SU-DHL-6 (cell line): ENCODE data around the gene ATP5PD.
"Not testable (repeated sequence)": the region's sequence is repeated elsewhere in the genome, so short reads cannot be mapped to it uniquely, and the experiment has no call there.

Experiments used
- EZH2phosphoT487 ChIP-seq: fragments of 200-600 bp; sonication (generic), shearing (Covaris generic); conservative IDR thresholded peaks from 2 replicates; pipeline ENCODE4 v1.6.1; 2018; ENCODE audit warnings: mild to moderate bottlenecking, antibody characterized with exemption, low read length, moderate library complexity, mixed read lengths
- TF ChIP-seq, protein P1 (sequence below): fragments of 200-600 bp; sonication (generic); IDR thresholded peaks from one replicate; pipeline ENCODE4 v1.5.1; 2017; ENCODE audit warnings: antibody characterized with exemption, mild to moderate bottlenecking, low read length, moderate library complexity; ENCODE audit not compliant: insufficient read depth, poor library complexity, severe bottlenecking

DNA sequence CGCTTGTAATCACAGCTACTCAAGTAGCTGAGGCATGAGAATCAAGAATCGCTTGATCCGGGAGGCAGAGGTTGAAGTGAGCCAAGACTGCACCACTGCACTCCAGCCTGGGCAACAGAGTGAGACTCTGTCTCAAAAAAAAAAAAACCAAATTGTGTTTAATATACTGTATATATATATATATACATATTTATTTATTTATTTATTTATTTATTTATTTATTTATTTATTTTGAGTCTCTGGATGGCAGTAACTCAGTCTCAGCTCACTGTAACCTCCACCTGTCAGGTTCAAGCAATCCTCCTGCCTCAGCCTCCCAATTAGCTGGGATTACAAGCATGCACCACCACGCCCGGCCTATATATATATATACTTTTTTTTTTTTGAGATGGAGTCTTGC is 26.1 kb upstream of the ATP5PD start:
- TF ChIP-seq, protein P1, sequence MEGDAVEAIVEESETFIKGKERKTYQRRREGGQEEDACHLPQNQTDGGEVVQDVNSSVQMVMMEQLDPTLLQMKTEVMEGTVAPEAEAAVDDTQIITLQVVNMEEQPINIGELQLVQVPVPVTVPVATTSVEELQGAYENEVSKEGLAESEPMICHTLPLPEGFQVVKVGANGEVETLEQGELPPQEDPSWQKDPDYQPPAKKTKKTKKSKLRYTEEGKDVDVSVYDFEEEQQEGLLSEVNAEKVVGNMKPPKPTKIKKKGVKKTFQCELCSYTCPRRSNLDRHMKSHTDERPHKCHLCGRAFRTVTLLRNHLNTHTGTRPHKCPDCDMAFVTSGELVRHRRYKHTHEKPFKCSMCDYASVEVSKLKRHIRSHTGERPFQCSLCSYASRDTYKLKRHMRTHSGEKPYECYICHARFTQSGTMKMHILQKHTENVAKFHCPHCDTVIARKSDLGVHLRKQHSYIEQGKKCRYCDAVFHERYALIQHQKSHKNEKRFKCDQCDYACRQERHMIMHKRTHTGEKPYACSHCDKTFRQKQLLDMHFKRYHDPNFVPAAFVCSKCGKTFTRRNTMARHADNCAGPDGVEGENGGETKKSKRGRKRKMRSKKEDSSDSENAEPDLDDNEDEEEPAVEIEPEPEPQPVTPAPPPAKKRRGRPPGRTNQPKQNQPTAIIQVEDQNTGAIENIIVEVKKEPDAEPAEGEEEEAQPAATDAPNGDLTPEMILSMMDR, result not testable (repeated sequence)
- not testable (repeated sequence) for TF ChIP-seq EZH2phosphoT487
